ENCODE results near the gene ARHGEF5. TPM values are rescaled to one million over a fixed set of nuclear protein-coding genes. Genes with fewer than 3 reads are reported as not detected.
"Not testable (repeated sequence)": the region's sequence is repeated elsewhere in the genome, so short reads cannot be mapped to it uniquely, and the experiment has no call there.

The ARHGEF5 gene
- total and polyA plus RNA-seq, 2 experiments from 2014 or later = 23.1 to 24.2 TPM

GRCh38 chr7:144414815-144415214, 59.6 kb downstream of the ARHGEF5 start:
- Histone ChIP-seq H3K9me2 (replicated peaks; ENCODE audit: insufficient read depth) (no peaks in the 10 kb centered on the region), H3K79me2 (no peaks in the 10 kb centered on the region), H3K4me2 (no peak overlapping the region), H4K20me1 (ENCODE audit: insufficient read depth, poor library complexity, severe bottlenecking) (no peaks in the 10 kb centered on the region), H3K27ac (no peak overlapping the region), H3K27me3 (no peaks in the 10 kb centered on the region), H3K4me1 (ENCODE audit: insufficient read depth) (no peaks in the 10 kb centered on the region), H3K9me3 (ENCODE audit: low read depth) (no peaks in the 10 kb centered on the region), H3K4me3 (no peak overlapping the region), H2AFZ (no peak overlapping the region), H3K36me3 (replicated peaks; ENCODE audit: insufficient read depth, low read depth) (no peaks in the 10 kb centered on the region)
- DNase-seq (ENCODE audit: low spot score) = no peak
- no peak for TF ChIP-seq EZH2phosphoT487 (IDR thresholded peaks at IDR 0.05; ENCODE audit: low read depth, severe bottlenecking, unreplicated experiment)
- TF ChIP-seq EZH2 (IDR thresholded peaks at IDR 0.05; ENCODE audit: borderline replicate concordance) = no peak
- no peak for TF ChIP-seq CTCF (IDR thresholded peaks at IDR 0.05; ENCODE audit: poor library complexity)
- WGBS (ENCODE audit: low lambda C conversion rate, missing lambda C conversion rate) = 91% methylated on average over 3 of the region's 3 CpGs

- Histone ChIP-seq H3K27ac (no peak overlapping the region), H3K4me3 (no peak overlapping the region), H3K4me1 (ENCODE audit: insufficient read depth) (no peaks in the 10 kb centered on the region), H3K9me3 (ENCODE audit: low read depth) (no peaks in the 10 kb centered on the region), H3K27me3 (no peaks in the 10 kb centered on the region), H3K36me3 (replicated peaks; ENCODE audit: insufficient read depth, low read depth) (no peaks in the 10 kb centered on the region), H3K79me2 (no peaks in the 10 kb centered on the region), H4K20me1 (ENCODE audit: insufficient read depth, poor library complexity, severe bottlenecking) (no peaks in the 10 kb centered on the region), H3K9me2 (replicated peaks; ENCODE audit: insufficient read depth) (no peaks in the 10 kb centered on the region), H3K4me2 (no peak overlapping the region), H2AFZ (no peak overlapping the region)
- TF ChIP-seq EZH2 (IDR thresholded peaks at IDR 0.05; ENCODE audit: borderline replicate concordance) = no peak
- TF ChIP-seq EZH2phosphoT487 (IDR thresholded peaks at IDR 0.05; ENCODE audit: low read depth, severe bottlenecking, unreplicated experiment) = no peak
- TF ChIP-seq CTCF (IDR thresholded peaks at IDR 0.05; ENCODE audit: poor library complexity) = no peak
- no peak for DNase-seq (ENCODE audit: low spot score)
Observed at GRCh38 chr7:144415858-144416257, 60.7 kb downstream of the ARHGEF5 start.

- Histone ChIP-seq H2AFZ (no peak overlapping the region), H3K36me3 (replicated peaks; ENCODE audit: insufficient read depth, low read depth) (no peaks in the 10 kb centered on the region), H3K4me3 (no peak overlapping the region), H3K9me3 (ENCODE audit: low read depth) (no peaks in the 10 kb centered on the region), H3K79me2 (no peaks in the 10 kb centered on the region), H3K4me1 (ENCODE audit: insufficient read depth) (no peaks in the 10 kb centered on the region), H3K9me2 (replicated peaks; ENCODE audit: insufficient read depth) (no peaks in the 10 kb centered on the region), H3K4me2 (no peak overlapping the region), H3K27me3 (no peaks in the 10 kb centered on the region), H3K27ac (no peak overlapping the region), H4K20me1 (ENCODE audit: insufficient read depth, poor library complexity, severe bottlenecking) (no peaks in the 10 kb centered on the region)
- no peak for TF ChIP-seq EZH2phosphoT487 (IDR thresholded peaks at IDR 0.05; ENCODE audit: low read depth, severe bottlenecking, unreplicated experiment)
- TF ChIP-seq EZH2 (IDR thresholded peaks at IDR 0.05; ENCODE audit: borderline replicate concordance) = no peak
- TF ChIP-seq CTCF (IDR thresholded peaks at IDR 0.05; ENCODE audit: poor library complexity) = no peak
- DNase-seq (ENCODE audit: low spot score) = no peak
Observed at GRCh38 chr7:144416341-144416740, 61.1 kb downstream of the ARHGEF5 start.

- H4K20me1 ChIP-seq (ENCODE audit: insufficient read depth, poor library complexity, severe bottlenecking); H3K79me2 ChIP-seq; H3K27me3 ChIP-seq; H3K9me2 ChIP-seq (replicated peaks; ENCODE audit: insufficient read depth); H3K4me1 ChIP-seq (ENCODE audit: insufficient read depth); H3K27ac ChIP-seq; H2AFZ ChIP-seq; H3K4me2 ChIP-seq; H3K36me3 ChIP-seq (replicated peaks; ENCODE audit: insufficient read depth, low read depth); H3K4me3 ChIP-seq; DNase-seq (ENCODE audit: low spot score); H3K9me3 ChIP-seq (ENCODE audit: low read depth): not testable (repeated sequence)
- WGBS (ENCODE audit: low lambda C conversion rate, missing lambda C conversion rate) = 83% methylated on average over 4 of the region's 4 CpGs
Observed at GRCh38 chr7:144418931-144419330, 63.7 kb downstream of the ARHGEF5 start.

- not testable (repeated sequence) for H3K9me3 ChIP-seq (ENCODE audit: low read depth); H3K4me1 ChIP-seq (ENCODE audit: insufficient read depth); H3K79me2 ChIP-seq; H3K27ac ChIP-seq; H3K4me3 ChIP-seq; H4K20me1 ChIP-seq (ENCODE audit: insufficient read depth, poor library complexity, severe bottlenecking); H3K27me3 ChIP-seq; H3K9me2 ChIP-seq (replicated peaks; ENCODE audit: insufficient read depth); DNase-seq (ENCODE audit: low spot score); H2AFZ ChIP-seq; H3K36me3 ChIP-seq (replicated peaks; ENCODE audit: insufficient read depth, low read depth); H3K4me2 ChIP-seq
- 53% methylated on average over 2 of the region's 2 CpGs for WGBS (ENCODE audit: low lambda C conversion rate, missing lambda C conversion rate)
Observed at GRCh38 chr7:144427539-144427938, 72.3 kb downstream of the ARHGEF5 start.
